Measurements from ENCODE around the gene ACOD1.
"Not testable (repeated sequence)": the region's sequence is repeated elsewhere in the genome, so short reads cannot be mapped to it uniquely, and the experiment has no call there.

ACOD1 gene

DNA sequence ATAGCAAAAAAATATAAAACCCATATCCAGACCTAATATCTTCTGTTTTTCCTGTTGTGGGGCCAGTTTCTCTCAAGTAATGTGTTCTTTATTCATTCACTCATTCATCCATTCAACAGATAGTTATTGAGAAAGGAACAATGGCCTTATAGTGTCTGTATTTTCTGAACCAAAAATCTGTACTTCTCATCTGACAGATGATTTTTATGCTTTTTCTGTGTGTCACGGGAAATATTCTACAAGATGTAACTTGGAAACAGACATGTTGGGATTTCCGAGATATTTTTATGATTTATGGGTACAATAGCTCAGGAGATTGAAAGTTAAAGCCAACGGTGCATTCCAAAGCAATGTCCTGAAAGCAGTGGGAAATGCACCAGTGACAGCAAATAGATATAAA, 5.7 kb downstream of the ACOD1 start:
- no peak for DNase-seq (ENCODE audit: low read depth in 2 of 2)

DNA sequence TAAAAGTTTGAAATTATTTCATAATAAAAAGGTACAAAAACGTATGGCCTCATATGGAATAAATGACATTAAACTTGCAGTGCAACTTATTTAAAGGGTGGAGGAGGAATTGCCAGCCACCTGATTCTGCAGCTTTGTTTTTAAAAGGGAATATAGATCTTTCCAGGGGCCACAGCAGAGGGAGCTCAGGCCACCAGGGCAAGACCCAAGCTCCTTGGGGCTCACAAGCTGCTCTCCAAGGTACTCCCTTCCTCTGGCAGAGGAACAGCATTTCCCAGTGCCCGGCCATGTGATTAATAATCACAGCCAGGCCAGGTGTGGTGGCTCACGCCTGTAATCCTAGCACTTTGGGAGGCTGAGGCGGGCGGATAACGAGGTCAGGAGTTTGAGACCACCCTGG, 6.2 kb downstream of the ACOD1 start:
- DNase-seq (ENCODE audit: low read depth in 2 of 2), result no peak

DNA sequence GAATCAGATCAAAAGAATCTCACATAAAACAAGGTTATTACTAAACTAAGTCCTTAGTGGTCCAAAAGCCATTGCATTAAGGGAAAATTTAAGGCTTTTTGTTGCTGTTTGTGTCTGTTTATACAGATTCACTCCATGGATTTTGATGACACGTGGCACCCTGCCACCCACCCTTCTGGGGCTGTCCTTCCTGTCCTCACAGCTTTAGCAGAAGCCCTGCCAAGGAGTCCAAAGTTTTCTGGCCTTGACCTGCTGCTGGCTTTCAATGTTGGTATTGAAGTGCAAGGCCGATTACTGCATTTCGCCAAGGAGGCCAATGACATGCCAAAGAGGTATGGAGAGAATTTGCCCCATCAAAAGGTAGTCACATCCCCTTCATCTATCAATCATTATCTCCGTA, 6.9 kb downstream of the ACOD1 start:
- no peak for DNase-seq (ENCODE audit: low read depth in 2 of 2)

DNA sequence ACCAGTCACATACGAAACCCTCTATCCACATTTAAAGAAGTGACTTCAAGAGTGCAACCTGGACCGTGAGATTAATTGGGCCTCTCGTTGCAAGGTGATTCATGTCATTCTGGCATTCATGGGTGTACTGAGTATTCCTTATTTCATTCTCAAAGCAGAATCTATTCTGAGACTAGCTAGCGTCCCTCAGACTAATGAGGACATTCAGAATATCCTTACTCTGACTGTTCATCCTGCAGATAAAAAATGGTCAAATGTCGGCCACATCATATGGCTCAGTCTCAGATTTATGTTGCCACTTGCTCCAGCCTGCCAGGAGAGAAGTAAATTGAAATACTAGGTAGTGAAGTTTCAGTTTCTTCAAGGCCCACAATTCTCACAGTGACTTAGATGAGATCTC, 7.3 kb downstream of the ACOD1 start:
- DNase-seq (ENCODE audit: low read depth in 2 of 2), result no peak

GRCh38 chr13:76958841-76959432, 10.6 kb downstream of the ACOD1 start:
- no peak for DNase-seq (ENCODE audit: low read depth in 2 of 2)

DNA sequence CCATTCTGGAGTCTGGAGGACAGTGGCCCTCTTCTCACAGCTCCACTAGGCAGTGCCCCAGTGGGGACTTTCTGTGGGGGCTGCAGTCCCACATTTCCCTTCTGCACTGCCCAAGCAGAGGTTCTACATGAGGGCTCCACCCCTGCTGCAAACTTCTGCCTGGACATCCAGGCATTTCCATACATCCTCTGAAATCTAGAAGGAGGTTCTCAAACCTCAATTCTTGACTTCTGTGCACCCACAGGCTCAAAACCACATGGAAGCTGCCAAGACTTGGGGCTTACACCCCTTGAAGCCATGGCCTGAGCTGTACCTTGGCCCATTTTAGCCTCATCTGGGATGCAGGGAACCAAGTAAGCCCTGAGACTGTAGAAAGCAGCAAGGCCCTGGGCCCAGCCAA, 11.4 kb downstream of the ACOD1 start:
- not testable (repeated sequence) for DNase-seq (ENCODE audit: low read depth in 2 of 2)

DNA sequence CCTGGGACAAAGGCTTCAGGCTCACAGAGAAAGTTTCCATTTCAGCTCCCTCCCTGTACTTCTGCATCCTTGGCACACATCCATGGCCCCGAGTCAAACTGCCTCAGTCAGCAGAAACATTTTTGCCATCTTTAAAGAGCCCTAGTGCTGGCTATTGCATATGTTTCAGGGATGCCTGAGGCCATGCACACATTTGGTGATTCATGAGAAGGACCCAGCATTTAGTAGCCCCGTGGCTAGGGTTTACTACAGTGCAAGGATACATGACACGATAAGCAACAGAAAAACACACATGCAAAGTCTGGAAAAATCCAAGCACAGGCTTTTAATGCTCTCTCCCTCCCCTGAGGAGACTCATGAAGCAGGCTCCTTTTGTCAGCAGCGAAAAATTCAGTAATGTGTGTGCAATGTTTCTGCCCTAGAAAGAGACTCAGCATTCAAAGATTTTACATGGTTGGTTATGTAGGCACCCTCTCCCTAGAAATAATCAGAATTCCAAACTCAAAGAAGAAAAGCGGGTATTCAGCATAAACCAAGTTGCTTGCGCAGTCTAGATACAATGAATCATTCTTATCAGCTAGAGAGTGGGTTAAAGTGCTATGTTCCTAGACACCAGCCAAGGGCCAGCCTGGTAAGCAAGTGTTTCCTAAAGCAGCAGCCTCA, 17.6 kb downstream of the ACOD1 start:
- DNase-seq (ENCODE audit: low read depth in 2 of 2), result no peak

DNA sequence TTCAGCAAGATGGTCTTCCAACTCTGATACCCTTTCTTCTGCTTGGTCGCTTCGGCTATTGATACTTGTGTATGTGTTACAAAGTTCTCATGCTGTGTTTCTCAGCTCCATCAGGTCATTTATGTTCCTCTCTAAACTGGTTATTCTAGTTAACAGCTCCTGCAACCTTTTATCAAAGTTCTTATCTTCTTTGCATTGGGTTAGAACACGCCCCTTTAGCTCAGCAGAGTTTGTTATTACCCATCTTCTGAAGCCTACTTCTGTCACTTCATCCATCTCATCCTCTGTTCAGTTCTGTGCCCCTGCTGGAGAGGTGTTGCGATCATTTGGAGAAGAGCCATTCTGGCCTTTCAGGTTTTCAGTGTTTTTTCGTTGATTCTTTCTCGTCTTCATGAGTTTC, 18.7 kb downstream of the ACOD1 start:
- DNase-seq (ENCODE audit: low read depth in 2 of 2), result no peak

GRCh38 chr13:76968041-76968440, 19.7 kb downstream of the ACOD1 start:
- DNase-seq (ENCODE audit: low read depth in 2 of 2), result no peak

- DNase-seq (ENCODE audit: low read depth in 2 of 2), result no peak
These were observed 21.4 kb downstream of the ACOD1 start for GRCh38 chr13:76969488-76970365.

DNA sequence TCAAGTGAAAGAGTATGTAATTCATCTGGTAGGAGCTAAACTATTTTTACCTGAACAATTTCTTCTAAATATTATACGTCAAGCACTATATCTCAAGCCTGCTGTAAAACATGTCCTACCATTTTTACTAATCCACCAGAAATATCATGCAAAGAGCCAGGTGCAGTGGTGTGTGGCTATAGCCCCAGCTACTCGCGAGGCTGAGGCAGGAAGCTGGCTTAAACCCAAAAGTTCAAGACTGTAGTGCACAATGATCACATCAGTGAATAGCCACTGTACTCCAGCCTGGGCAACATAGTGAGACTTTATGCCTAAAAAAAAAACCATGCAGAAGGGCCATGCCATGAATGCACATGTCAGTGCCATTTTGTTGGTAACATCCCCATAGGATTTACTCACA, 22.9 kb downstream of the ACOD1 start:
- DNase-seq (ENCODE audit: low read depth in 2 of 2), result no peak

GRCh38 chr13:76971851-76972829, 23.8 kb downstream of the ACOD1 start:
- no peak for DNase-seq (ENCODE audit: low read depth in 2 of 2)

GRCh38 chr13:76973920-76974617, 25.8 kb downstream of the ACOD1 start:
- no peak for DNase-seq (ENCODE audit: low read depth in 2 of 2)

GRCh38 chr13:76974618-76974975, 26.3 kb downstream of the ACOD1 start:
- no peak for DNase-seq (ENCODE audit: low read depth in 2 of 2)

GRCh38 chr13:76975863-76976262, 27.6 kb downstream of the ACOD1 start:
- no peak for DNase-seq (ENCODE audit: low read depth in 2 of 2)

GRCh38 chr13:76976490-76976889, 28.2 kb downstream of the ACOD1 start:
- no peak for DNase-seq (ENCODE audit: low read depth in 2 of 2)

- DNase-seq (ENCODE audit: low read depth in 2 of 2), result no peak
These were observed 28.6 kb downstream of the ACOD1 start for GRCh38 chr13:76976929-76977328.

DNA sequence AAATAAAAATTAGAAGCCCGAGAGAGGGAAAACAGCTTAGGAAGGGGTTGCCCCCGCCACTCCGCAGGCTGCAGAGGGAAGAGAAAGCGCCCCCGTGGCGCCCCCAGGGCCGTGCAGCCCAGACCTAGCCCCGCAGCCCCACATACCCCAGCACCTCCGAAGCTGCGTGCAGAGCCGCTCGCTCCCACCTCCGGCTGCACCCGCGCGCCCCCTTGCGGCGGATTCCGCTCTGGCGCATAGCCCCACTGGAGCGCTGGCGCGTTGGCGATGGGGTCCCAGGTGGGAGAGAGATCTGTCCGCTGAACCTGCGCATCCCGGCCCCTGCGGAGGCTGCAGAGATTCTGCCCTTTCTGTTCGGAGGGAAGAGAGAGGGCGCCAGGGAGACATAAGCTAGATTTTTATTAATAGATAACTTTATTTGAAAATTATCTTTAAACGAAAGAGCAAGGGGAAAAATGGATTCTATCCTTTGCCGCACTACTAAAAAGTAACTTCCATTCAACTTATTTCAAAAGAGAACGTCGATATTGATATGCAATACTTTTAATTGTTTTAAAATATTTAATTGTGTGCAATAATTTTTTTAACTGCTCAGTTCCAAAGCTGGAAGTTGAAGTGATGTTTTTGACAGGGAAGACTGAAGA, 31.9 kb downstream of the ACOD1 start:
- DNase-seq (ENCODE audit: low read depth in 2 of 2), result peak; percentile 72 to 74

- DNase-seq (ENCODE audit: low read depth in 2 of 2), result no peak
These were observed 33.8 kb downstream of the ACOD1 start for GRCh38 chr13:76982061-76982460.

DNA sequence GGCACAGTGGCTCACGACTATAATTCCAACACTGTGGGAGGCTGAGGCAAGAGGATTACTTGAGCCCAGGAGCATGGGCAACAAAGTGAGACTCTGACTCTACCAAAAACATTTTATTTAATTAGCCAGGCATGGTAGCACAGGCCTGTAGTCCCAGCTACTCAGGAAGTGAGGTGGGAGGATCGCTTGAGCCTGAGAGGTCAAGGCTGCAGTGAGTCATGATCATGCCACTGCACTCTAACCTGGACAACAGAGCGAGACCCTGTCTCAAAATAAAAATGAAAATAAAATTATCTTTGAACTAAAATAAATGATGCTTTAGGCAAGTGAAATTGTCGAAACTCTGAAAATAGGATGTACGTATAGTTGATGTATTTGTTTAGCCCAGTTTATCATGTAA, 35.4 kb downstream of the ACOD1 start:
- no peak for DNase-seq (ENCODE audit: low read depth in 2 of 2)

GRCh38 chr13:76991432-76991795, 43.1 kb downstream of the ACOD1 start:
- peak; percentile 52 to 62 for DNase-seq (ENCODE audit: low read depth in 2 of 2)
